ENCODE data around the gene OR2Z1. TPM values are rescaled to one million over a fixed set of nuclear protein-coding genes. Genes with fewer than 3 reads are reported as not detected.

OR2Z1 gene
- not detected in 2 replicates for total RNA-seq

DNA sequence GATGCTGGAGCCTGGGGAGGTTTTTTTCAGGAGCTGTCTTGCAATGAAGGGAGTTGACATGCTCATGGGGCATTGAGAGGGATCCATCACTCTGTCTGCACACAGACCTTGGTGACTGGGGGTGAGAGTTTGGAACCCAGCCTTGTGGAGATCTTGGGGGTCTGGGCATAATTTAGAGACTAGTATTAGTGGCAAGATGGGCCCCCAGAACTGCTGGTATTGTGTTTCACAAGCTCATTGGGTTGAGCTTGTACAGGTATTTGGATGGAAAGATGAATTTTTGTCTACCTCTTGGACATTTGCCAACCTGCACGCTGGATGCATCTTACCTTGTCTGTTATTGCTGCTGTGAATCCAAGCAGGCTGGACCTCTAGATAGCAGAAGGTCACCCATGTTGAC, at the start of gene OR2Z1:
TSS of gene OR2Z1 (plus strand) at position 301 of the 400 bp plus-strand sequence. CDS start 9,395 bp downstream, outside the sequence.

DNA sequence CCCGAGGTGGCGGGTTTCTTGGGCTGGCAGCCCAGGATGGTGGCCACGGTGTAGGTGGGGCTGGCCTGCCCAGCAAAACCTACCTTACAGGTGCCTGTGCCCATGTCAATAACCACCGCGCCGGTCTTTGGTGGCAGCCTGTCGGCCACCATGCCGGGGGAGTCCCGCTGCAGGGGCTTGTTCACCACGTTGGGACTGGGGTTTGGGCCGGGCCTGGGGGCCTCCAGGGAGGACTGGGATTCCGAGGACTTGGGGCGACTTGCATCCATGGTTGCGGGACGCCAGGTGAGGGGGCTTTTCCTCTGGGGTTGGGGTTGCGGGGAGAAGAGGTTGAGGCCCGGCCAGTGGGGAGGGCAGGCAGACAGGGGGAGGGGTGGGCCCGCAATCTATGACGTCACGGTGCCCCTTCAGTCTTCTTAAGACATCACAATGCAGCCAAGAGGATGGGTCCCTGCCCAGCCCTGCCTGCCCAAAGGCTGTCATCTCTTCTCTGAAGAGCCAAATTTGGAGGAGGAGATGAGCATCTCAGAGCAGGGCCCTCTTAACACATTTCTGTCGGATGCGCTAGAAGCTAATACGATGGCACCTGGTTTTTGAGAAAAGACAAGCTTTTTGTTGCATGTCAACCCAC, 22.9 kb upstream of the OR2Z1 start, which contains the start of gene ACTL9:
TSS of gene ACTL9 (minus strand) at position 363 of the 631 bp plus-strand sequence. CDS start at position 269, 94 bp downstream.

Other genes starting within 250 kb of the OR2Z1 start
- not detected in 2 replicates for gene PRAM1, start 219.0 kb upstream of the OR2Z1 start, total RNA-seq
- 2.7 and 14.7 TPM in 2 replicates for gene ZNF414, start 207.5 kb upstream of the OR2Z1 start, total RNA-seq
- 0.53 and 2.3 TPM in 2 replicates for gene MYO1F, start 144.2 kb upstream of the OR2Z1 start, total RNA-seq
- gene ADAMTS10, start 110.9 kb upstream of the OR2Z1 start, total RNA-seq = under 0.01 and 7.6 TPM in 2 replicates
- not detected in 2 replicates for gene NFILZ, start 91.0 kb upstream of the OR2Z1 start, total RNA-seq
- gene ACTL9, start 22.8 kb upstream of the OR2Z1 start, total RNA-seq = not detected in 2 replicates
- 13.5 and 26.2 TPM in 2 replicates for gene ZNF558, start 110.7 kb downstream of the OR2Z1 start, total RNA-seq
- not detected in 2 replicates for gene MBD3L1, start 110.7 kb downstream of the OR2Z1 start, total RNA-seq